8988T (cell line): ENCODE data around the gene GRID2.
A peak's percentile ranks its signal among the peaks of the same experiment; 100 is the strongest.

Experiments used
- DNase-seq: peaks from one replicate; pipeline ENCODE4 v3.0.0; 2011

The GRID2 gene

DNA sequence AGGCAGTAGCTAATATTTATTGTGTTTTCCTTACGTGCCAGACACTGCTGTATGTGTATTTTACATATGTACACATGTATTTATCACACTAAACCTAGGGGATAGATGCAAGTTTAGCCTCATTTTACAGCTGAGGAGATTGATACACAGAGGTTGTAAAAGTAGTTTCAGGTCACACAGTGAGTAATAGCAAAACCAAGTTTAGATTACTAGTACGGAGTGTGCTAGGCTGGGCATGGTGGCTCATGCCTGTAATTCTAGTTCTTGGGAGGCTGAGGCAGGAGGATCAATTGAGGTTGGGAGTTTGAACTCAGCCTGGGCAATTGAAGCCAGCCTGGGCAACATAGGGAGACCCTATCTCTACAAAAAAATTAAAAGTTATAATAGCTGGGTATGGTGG is 823.7 kb downstream of the GRID2 start:
- DNase-seq = no peak

- DNase-seq = no peak
These were observed 828.9 kb downstream of the GRID2 start for GRCh38 chr4:93132631-93133030.

GRCh38 chr4:93139118-93139517 is 835.4 kb downstream of the GRID2 start:
- DNase-seq = no peak

DNA sequence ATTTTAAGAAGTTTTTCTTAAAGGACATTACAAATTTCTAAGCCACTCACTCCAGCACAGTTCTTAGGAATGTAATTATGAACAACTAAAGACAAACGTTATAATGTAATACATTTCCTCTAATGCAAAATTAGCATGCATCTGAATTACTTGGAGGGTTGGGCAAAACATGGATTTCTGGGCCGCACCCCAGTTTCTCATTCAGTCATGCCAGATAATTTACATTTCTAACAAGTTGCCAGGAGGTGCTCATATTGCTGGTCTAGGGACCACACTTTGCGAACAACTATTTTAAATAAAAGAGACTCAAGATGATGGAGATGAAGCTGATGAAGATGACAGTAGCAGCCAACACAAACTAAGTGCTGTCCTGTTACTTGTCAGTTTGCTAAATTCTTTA is 840.1 kb downstream of the GRID2 start:
- no peak for DNase-seq

DNA sequence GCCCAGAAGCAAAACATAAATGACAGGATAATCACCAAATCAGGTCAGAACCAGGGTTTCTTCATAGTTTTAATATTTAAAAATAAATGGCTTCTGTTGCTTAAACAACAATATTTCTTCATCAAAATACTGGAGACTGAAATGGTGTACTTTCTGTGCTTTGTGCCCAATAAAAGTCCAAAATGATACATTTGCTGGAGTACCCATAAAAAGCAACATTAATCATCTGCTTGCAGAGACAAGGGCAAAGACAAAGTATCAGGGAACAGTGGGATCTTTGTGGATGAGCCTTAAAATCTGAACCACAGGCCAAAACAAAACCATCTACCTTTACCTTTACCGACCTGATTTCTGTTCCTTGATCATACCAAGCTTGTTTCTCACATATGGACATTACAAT is 840.9 kb downstream of the GRID2 start:
- DNase-seq = no peak

DNA sequence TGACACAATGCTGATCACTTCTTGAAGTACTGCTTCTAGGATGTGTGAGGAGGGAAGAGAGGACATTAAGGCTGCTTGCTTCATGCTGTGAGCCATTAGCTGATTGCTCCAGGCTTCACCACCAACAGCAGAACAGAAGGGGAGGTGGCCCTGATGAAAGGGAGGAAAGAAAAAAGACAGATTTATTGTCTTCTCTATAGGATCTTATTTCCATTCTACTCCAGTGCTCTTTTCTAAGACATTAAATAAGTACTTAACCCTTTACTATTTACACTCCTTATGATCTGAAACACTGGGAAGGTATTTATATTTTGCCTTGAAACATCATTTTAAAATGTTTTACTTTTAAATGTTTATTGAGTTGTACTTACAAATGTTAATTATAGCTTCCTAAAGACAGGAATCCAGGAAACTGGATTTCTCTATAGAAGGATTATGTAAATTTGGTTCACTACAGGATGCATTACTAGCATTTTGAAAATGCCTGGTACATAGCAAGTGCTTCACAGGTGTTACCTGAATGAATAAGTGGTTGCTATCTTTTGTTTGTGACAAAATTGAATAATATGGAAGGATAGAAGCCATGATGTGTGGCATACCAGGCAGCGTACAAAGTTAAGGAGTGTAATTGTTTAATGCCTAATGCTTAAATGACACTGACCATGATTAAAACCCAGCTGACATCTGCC is 843.9 kb downstream of the GRID2 start:
- no peak for DNase-seq

- DNase-seq = no peak
These were observed 848.7 kb downstream of the GRID2 start for GRCh38 chr4:93152491-93152890.

DNA sequence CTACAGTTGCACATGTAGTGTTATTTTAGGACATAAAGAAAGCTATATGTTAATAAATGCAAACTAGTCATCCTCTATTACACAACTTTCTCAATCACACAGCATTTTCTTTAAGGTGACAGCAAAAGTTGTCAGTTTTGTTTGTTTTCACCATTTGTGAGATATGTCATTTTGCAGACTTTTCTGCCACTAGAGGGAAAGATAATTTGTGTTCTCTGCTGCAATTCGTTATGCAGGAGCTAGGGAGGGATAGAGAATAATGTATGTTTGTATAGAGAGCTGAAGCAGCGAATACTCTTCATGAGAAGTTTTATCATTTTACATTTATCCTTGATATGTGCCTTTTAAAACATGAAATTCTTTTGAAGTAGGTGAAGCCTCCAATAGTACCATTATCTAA is 854.2 kb downstream of the GRID2 start:
- no peak for DNase-seq

DNA sequence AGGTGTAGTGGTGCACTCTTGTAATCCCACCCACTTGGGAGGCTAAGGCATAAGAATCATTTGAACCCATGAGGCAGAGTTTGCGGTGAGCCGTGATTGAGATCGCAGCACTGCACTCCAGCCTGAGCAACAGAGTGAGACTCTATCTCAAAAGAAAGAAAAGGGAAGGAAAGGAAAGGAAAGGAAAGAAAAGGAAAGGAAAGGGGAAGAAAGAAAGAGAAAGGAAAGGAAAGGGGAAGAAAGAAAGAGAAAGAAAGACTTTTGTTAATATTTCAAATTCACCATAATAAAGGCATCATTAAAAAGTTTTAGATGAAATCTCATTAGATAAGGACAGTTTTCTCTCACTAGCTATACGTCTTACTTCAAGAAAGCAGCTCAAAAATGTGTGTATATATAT is 864.3 kb downstream of the GRID2 start:
- no peak for DNase-seq

GRCh38 chr4:93169966-93170365 is 866.2 kb downstream of the GRID2 start:
- no peak for DNase-seq

DNA sequence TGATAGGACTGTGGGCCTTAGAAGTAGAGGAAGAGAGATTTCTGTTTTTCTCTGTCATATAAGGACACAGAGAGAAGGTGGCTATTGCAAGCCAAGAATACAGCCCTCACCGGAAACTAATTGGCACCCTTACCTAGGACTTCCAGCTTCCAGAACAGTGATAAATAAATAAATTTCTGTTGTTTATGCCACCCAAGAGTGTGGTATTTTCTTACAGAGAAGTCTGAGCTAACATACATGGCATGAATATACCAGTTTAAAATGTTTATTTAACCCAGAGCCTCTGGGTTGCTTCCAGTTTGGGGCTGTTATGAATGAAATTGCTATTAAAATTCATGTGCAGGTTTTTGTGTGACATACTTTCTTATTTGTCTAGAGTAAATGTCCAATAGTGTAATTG is 870.8 kb downstream of the GRID2 start:
- DNase-seq = no peak

- DNase-seq = no peak
These were observed 874.5 kb downstream of the GRID2 start for GRCh38 chr4:93178279-93178678.

DNA sequence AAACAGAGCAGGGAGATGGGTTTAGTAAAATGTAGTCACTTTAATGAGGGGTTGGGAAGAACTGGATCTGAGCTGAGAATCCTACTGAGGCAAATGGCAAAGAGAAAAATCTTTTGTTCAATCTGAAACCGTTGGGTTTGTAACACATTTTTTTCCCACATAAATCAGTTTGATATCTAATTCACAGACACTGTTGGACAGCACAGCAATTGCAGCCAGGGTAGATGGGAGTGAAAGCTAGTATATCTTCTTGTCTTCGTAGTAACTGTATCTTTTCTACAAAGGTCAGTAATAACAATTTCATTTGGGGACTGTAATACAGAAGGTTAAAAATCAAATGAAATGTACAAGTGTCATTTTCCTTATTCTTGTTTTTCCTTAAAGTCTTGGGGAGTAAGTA is 875.3 kb downstream of the GRID2 start:
- DNase-seq = no peak

DNA sequence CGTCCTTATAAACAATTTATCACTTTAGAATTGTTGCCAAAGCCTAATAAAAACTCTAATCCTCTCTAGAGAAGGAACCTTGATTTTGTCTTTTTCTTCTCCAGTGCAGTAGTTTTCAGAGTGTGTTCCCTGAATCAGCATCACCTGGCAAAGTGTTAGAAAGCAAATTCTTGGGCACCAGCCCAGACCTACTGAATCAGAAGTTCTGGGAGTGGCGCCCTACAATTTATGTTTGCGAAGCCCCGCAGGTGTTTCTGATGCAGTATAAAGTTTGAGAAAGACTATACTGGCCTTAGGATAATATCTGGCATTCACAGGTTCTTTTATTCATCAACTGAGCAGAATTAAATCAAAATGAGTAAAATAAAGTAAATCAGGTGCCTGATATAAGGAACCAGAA is 879.0 kb downstream of the GRID2 start:
- no peak for DNase-seq

DNA sequence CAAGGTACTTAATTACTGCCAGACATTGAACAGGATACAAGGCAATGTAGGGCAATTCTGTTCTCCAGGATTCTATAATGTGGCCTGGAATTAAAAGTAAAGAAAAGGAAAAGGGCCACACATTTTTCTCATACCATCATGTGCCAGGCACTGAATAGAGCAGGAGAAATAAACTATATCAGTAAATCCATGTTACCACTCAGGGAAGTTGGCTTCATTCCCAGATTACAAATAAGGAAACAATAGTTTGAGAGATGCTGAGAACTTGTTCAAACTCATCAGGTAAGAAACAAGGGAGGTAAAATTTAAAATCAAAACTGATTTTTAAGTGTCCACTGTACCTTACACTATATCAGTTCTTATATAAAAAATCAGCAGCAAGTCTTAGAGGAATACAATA is 879.8 kb downstream of the GRID2 start:
- DNase-seq = no peak

DNA sequence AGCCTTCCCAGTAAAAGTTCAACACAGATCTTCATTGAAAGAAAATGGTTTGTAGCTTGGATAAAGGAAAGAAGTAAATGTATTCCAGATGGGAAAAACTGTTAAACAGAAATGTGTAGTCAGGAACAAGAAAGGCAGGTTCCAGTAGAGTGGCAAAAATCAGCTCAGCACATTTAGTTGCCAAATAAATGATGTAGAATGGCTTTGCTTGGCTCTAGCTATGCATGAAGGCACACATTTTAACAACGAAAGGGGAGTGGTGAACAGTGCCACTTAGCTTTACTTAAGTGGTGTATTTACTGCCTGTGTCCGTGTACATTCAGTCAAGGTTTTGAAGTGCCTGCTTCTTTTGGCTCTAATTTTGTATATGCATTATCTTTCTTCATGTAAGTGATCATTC is 880.3 kb downstream of the GRID2 start:
- DNase-seq = no peak

- no peak for DNase-seq
These were observed 883.1 kb downstream of the GRID2 start for GRCh38 chr4:93186846-93187245.

- no peak for DNase-seq
These were observed 883.7 kb downstream of the GRID2 start for GRCh38 chr4:93187466-93187865.

GRCh38 chr4:93187892-93188291 is 884.1 kb downstream of the GRID2 start:
- DNase-seq = no peak

DNA sequence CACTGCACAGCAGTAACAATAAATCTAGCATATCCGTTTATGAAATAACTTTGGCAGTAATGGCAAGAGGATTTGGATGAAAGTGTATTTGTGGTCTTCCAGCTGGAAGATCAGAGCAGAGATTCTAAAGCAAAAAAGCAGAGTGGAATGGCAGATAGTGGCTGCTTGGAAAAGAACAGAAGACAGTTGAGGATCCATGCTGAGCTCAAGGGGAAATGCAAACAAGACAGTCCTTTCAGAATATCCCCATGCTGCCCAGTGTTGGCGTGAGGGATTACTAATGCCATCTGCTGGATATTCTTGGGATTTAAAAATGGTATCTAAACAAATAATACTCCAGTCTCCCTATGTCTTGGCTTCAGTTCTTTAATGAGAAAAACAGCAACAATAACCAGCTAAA is 895.7 kb downstream of the GRID2 start:
- peak; percentile 9 for DNase-seq

DNA sequence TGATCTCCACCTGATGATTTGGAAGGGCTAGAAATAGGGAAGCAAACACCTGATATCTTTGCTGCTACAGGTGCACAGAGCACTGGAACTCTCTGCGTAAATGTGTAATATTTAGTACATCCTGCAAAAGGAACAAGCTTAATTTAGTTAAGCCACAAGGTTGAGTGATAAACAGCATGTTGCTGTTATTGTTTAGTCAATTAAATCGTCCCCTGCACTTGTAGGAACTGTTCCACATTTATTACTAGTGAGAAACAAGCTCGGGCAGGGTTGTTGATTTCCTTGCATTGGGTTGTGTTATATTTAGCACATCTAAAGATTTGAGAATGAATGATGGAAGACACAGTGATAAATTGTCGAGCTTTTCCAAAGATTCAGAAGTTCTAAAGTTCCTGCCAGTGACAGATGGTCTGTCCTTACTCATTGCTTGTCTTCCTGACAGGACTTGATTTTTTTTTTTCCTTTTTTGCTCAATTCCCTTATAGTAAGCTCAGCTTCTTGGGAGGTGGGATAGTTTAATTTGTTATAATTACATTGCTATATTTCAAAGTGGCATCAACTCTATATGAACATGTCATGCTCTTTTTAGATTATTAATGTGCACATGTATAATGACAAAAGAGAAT is 897.8 kb downstream of the GRID2 start:
- DNase-seq = no peak

- no peak for DNase-seq
These were observed 899.9 kb downstream of the GRID2 start for GRCh38 chr4:93203708-93204107.

DNA sequence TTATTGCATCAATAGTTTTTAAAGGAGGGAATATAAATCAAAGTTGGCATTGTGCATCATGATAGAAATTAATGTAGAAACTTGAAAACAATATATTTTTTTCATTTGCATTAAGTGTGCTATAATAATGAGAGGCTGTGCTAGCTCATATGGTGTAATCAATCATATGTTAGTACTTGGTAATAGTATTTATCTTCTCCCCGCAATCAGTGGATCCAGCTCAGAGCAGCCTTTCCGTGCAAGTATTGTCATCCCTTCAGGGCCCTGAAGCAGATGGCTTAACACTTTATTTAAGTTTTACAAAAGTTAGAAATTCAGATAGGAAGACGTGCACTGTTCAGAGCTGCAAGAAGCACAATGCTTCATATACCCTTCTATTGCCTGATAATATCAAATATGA is 908.5 kb downstream of the GRID2 start:
- DNase-seq = no peak

- no peak for DNase-seq
These were observed 912.9 kb downstream of the GRID2 start for GRCh38 chr4:93216646-93217045.

DNA sequence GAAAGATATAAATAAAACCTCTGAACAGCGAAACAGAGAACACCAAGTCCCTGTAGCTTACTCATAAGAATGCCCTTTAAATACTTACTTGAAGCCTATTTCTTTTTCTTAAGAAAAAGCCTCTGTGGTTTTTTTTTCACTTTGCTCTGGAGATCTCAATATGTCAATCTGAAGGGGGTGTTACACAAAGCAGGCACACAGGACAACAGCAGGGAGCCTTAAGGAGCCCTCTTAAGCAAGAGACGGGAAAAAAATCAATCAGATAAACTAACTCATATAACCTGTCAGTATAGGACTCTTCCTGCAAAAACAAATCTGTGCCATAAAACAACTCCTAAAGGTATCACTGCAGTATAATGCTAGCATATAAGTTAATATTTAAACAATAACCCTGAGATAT is 913.7 kb downstream of the GRID2 start:
- no peak for DNase-seq
